ENCODE data around the gene SNRNP35. TPM values are rescaled to one million over a fixed set of nuclear protein-coding genes. Genes with fewer than 3 reads are reported as not detected.
"Not testable (repeated sequence)": the region's sequence is repeated elsewhere in the genome, so short reads cannot be mapped to it uniquely, and the experiment has no call there.

SNRNP35 gene
- total and polyA plus RNA-seq, 4 donors = 9.0 to 13.3 (median 11.1) TPM

GRCh38 chr12:123450636-123451035 lies 7.3 kb upstream of the SNRNP35 start:
- no peak for DNase-seq (ENCODE audit: low spot score)
- Histone ChIP-seq H3K9ac (ENCODE audit: low read depth in 1 of 2, low read length in 2 of 2) (no peak overlapping the region), H3K27ac (ENCODE audit: low read depth in 1 of 2, low read length in 2 of 2) (no peak overlapping the region), H3K27me3 (ENCODE audit: control insufficient read depth in 4 of 4, insufficient read depth in 4 of 4, low read length in 3 of 4) (no peaks in the 10 kb centered on the region), H3K9me3 (ENCODE audit: control insufficient read depth in 4 of 4, low read length in 3 of 4) (no peaks in the 10 kb centered on the region), H3K4me3 (ENCODE audit: low read depth in 1 of 3, low read length in 3 of 3) (no peak overlapping the region), H3K36me3 (ENCODE audit: control insufficient read depth in 4 of 4, insufficient read depth in 3 of 4, low read depth in 1 of 4, low read length in 3 of 4) (no peaks in the 10 kb centered on the region), H3K4me1 (ENCODE audit: control insufficient read depth in 4 of 4, insufficient read depth in 4 of 4, low read length in 3 of 4) (no peaks in the 10 kb centered on the region)
- 88% methylated on average over 9 of the region's 9 CpGs for WGBS
- no peak for TF ChIP-seq HNF4A (conservative IDR thresholded peaks at IDR 0.05)
- TF ChIP-seq REST (IDR thresholded peaks at IDR 0.05) = no peak
- no peak for TF ChIP-seq CTCF (IDR thresholded peaks at IDR 0.05; ENCODE audit: low read depth, low read length, missing input control)
- TF ChIP-seq FOXA1 (IDR thresholded peaks at IDR 0.05) = no peak

GRCh38 chr12:123452276-123452550 lies 5.7 kb upstream of the SNRNP35 start:
- H3K4me1 ChIP-seq (ENCODE audit: control insufficient read depth in 4 of 4, insufficient read depth in 4 of 4, low read length in 3 of 4); H3K4me3 ChIP-seq (ENCODE audit: low read depth in 1 of 3, low read length in 3 of 3); H3K36me3 ChIP-seq (ENCODE audit: control insufficient read depth in 4 of 4, insufficient read depth in 3 of 4, low read depth in 1 of 4, low read length in 3 of 4); H3K27me3 ChIP-seq (ENCODE audit: control insufficient read depth in 4 of 4, insufficient read depth in 4 of 4, low read length in 3 of 4); H3K9ac ChIP-seq (ENCODE audit: low read depth in 1 of 2, low read length in 2 of 2); H3K9me3 ChIP-seq (ENCODE audit: control insufficient read depth in 4 of 4, low read length in 3 of 4); DNase-seq (ENCODE audit: low spot score); H3K27ac ChIP-seq (ENCODE audit: low read depth in 1 of 2, low read length in 2 of 2): not testable (repeated sequence)
- 5% methylated on average over 1 of the region's 1 CpG for WGBS

GRCh38 chr12:123453165-123453564 lies 4.8 kb upstream of the SNRNP35 start:
- Histone ChIP-seq H3K4me1 (ENCODE audit: control insufficient read depth in 4 of 4, insufficient read depth in 4 of 4, low read length in 3 of 4) (no peaks in the 10 kb centered on the region), H3K27me3 (ENCODE audit: control insufficient read depth in 4 of 4, insufficient read depth in 4 of 4, low read length in 3 of 4) (no peaks in the 10 kb centered on the region), H3K4me3 (ENCODE audit: low read depth in 1 of 3, low read length in 3 of 3) (no peak overlapping the region), H3K9me3 (ENCODE audit: control insufficient read depth in 4 of 4, low read length in 3 of 4) (no peaks in the 10 kb centered on the region), H3K9ac (ENCODE audit: low read depth in 1 of 2, low read length in 2 of 2) (no peak overlapping the region), H3K36me3 (ENCODE audit: control insufficient read depth in 4 of 4, insufficient read depth in 3 of 4, low read depth in 1 of 4, low read length in 3 of 4) (no peaks in the 10 kb centered on the region), H3K27ac (ENCODE audit: low read depth in 1 of 2, low read length in 2 of 2) (no peak overlapping the region)
- 70% methylated on average over 3 of the region's 3 CpGs for WGBS
- TF ChIP-seq TAF1 (conservative IDR thresholded peaks at IDR 0.05) = no peak
- TF ChIP-seq ATF3 (IDR thresholded peaks at IDR 0.05) = no peak
- no peak for TF ChIP-seq RAD21 (IDR thresholded peaks at IDR 0.05)
- no peak for TF ChIP-seq FOXA1 (IDR thresholded peaks at IDR 0.05)
- no peak for TF ChIP-seq GABPA (IDR thresholded peaks at IDR 0.05 in 1 of 2, conservative IDR thresholded peaks at IDR 0.05 in 1 of 2)
- no peak for TF ChIP-seq HNF4G (IDR thresholded peaks at IDR 0.05)
- TF ChIP-seq RXRA (IDR thresholded peaks at IDR 0.05) = no peak
- DNase-seq (ENCODE audit: low spot score) = no peak

- WGBS = 98% methylated on average over 11 of the region's 11 CpGs
- DNase-seq (ENCODE audit: low spot score); H3K9me3 ChIP-seq (ENCODE audit: control insufficient read depth in 4 of 4, low read length in 3 of 4); H3K27ac ChIP-seq (ENCODE audit: low read depth in 1 of 2, low read length in 2 of 2); H3K4me1 ChIP-seq (ENCODE audit: control insufficient read depth in 4 of 4, insufficient read depth in 4 of 4, low read length in 3 of 4); H3K4me3 ChIP-seq (ENCODE audit: low read depth in 1 of 3, low read length in 3 of 3); H3K27me3 ChIP-seq (ENCODE audit: control insufficient read depth in 4 of 4, insufficient read depth in 4 of 4, low read length in 3 of 4); H3K9ac ChIP-seq (ENCODE audit: low read depth in 1 of 2, low read length in 2 of 2): not testable (repeated sequence)
- peaks cover 7 to 17% (median 11%) of the 10 kb centered on the region in 4 donors for H3K36me3 ChIP-seq (ENCODE audit: control insufficient read depth in 4 of 4, insufficient read depth in 3 of 4, low read depth in 1 of 4, low read length in 3 of 4)
Observed at GRCh38 chr12:123463174-123463573, 5.2 kb downstream of the SNRNP35 start.
